LNCAP (cell line): ENCODE data around the gene IPO8.

Experiments used
- CTCF ChIP-seq: fragments of 450-650 bp; IDR thresholded peaks from 2 replicates; pipeline ENCODE4 v1.5.1; 2017; ENCODE audit warnings: mild to moderate bottlenecking

IPO8 gene

GRCh38 chr12:30695199-30696102 is at the start of gene IPO8:
Gene IPO8, minus strand, starts transcription at chr12:30695869. Its CDS starts 222 bp downstream, at chr12:30695647.
- peak; percentile 46 for TF ChIP-seq CTCF

GRCh38 chr12:30744321-30744720 is 48.7 kb upstream of the IPO8 start:
- TF ChIP-seq CTCF, result no peak

GRCh38 chr12:30740274-30740673 is 44.6 kb upstream of the IPO8 start:
- TF ChIP-seq CTCF, result no peak

- TF ChIP-seq CTCF, result no peak
These were observed 43.4 kb upstream of the IPO8 start for GRCh38 chr12:30739020-30739419.

GRCh38 chr12:30732954-30733637 is 37.4 kb upstream of the IPO8 start:
- no peak for TF ChIP-seq CTCF

GRCh38 chr12:30730011-30730410 is 34.3 kb upstream of the IPO8 start:
- TF ChIP-seq CTCF, result no peak

- TF ChIP-seq CTCF, result no peak
These were observed 33.9 kb upstream of the IPO8 start for GRCh38 chr12:30729547-30729946.
